Effector memory CD4-positive, alpha-beta T cell (primary cell): ENCODE measurements around the gene ROR2.
"Not testable (repeated sequence)": the region's sequence is repeated elsewhere in the genome, so short reads cannot be mapped to it uniquely, and the experiment has no call there.

ENCODE experiments used
- DNase-seq, 3 donors: peaks; one replicate each; pipeline ENCODE4 v3.0.0-alpha.2; 2020
- H3K27ac ChIP-seq: 2 replicates; pipeline ENCODE4 v1.7.0; 2013; ENCODE audit warnings: mild to moderate bottlenecking, low read length, moderate library complexity; ENCODE audit not compliant: insufficient read depth, poor library complexity, severe bottlenecking
- H3K27me3 ChIP-seq: replicated peaks from 2 replicates; pipeline ENCODE4 v1.7.0; 2013; ENCODE audit warnings: mild to moderate bottlenecking, low read length; ENCODE audit not compliant: insufficient read depth, control insufficient read depth, poor library complexity, severe bottlenecking
- H3K36me3 ChIP-seq: 2 replicates; pipeline ENCODE4 v1.7.0; 2013; ENCODE audit warnings: mild to moderate bottlenecking, low read length, moderate library complexity; ENCODE audit not compliant: control insufficient read depth, insufficient read depth
- H3K4me1 ChIP-seq: 2 replicates; pipeline ENCODE4 v1.7.0; 2013; ENCODE audit warnings: low read length, mild to moderate bottlenecking; ENCODE audit not compliant: control insufficient read depth, insufficient read depth, poor library complexity, severe bottlenecking
- H3K4me3 ChIP-seq: 2 replicates; pipeline ENCODE4 v1.7.0; 2013; ENCODE audit warnings: low read length, low read depth, mild to moderate bottlenecking; ENCODE audit not compliant: insufficient read depth, poor library complexity, severe bottlenecking
- H3K9me3 ChIP-seq: 2 replicates; pipeline ENCODE4 v1.7.0; 2013; ENCODE audit warnings: mild to moderate bottlenecking, low read length, moderate library complexity; ENCODE audit not compliant: control insufficient read depth

ROR2 gene

DNA sequence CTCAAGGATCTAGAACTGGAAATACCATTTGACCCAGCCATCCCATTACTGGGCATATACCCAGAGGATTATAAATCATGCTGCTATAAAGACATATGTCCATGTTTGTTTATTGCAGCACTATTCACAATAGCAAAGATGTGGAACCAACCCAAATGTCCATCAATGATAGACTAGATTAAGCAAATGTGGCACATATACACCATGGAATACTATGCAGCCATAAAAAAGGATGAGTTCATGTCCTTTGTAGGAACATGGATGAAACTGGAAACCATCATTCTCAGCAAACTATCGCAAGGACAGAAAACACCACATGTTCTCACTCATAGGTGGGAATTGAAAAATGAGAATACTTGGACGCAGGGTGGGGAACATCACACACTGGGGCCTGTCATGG, 336.0 kb downstream of the ROR2 start:
- H3K27me3 ChIP-seq, H3K36me3 ChIP-seq, DNase-seq, H3K4me1 ChIP-seq, H3K27ac ChIP-seq, H3K9me3 ChIP-seq, H3K4me3 ChIP-seq: not testable (repeated sequence)

DNA sequence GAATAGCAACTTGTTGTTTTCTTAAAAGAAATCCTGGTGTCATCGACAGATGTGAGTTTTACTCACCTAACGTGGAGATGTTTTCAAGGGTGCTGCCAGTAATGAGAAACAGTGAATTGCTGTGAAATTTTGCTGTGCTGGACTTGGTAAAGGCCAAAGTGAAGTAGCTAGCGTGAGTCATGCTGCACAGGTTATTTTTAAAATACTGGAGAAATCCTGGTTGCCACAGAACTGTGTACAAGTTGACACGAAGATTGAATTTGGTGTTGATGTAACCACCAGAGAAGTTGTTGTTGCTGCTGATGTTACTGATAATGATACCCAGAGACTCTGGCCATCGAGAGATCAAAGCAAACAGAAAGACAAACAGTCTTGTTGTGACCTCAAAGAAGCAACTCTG, 338.4 kb downstream of the ROR2 start:
- Histone ChIP-seq H3K27ac (no peak overlapping the region), H3K4me3 (no peak overlapping the region), H3K27me3 (no peaks in the 10 kb centered on the region), H3K4me1 (no peaks in the 10 kb centered on the region), H3K9me3 (no peaks in the 10 kb centered on the region), H3K36me3 (no peaks in the 10 kb centered on the region)
- no peak for DNase-seq

DNA sequence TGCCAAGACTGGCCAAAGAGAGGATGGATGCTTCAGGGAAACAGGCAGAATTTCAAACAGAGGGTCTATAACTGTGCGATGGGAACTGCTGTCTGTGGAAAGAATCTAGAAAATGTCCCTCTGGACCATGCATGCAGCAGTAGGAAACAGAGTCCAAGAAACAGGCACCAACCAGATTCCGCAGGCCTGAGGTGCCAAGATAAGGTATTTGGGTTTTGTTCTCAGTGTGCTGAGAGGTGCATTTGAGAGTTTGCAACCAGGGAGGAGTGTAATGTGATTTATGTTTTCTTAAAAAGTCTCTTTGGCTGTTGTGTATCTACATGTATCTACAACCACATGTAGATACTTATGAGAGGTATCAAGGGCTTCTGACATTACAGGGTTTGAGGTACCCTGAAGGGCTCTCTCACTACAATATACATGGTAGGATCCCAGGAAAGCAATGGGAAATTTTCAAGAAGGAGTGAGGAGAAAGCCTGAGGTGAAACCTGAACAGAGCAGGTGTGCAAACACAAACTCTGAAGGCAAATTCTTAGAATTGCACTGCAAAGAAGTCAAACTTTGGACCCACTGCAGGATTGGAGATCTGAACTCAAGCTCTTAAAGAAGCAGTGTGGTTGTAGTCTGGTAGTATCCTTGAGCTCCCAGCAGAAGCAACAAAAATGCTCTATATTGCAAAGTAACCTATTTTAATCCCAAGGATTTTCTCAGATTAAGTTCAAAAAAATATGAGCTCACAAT, 343.6 kb downstream of the ROR2 start:
- no peak overlapping the region for H3K27ac ChIP-seq
- H3K9me3 ChIP-seq: no peaks in the 10 kb centered on the region
- no peaks in the 10 kb centered on the region for H3K27me3 ChIP-seq
- H3K36me3 ChIP-seq: no peaks in the 10 kb centered on the region
- DNase-seq: no peak
- no peaks in the 10 kb centered on the region for H3K4me1 ChIP-seq
- H3K4me3 ChIP-seq: no peak overlapping the region

DNA sequence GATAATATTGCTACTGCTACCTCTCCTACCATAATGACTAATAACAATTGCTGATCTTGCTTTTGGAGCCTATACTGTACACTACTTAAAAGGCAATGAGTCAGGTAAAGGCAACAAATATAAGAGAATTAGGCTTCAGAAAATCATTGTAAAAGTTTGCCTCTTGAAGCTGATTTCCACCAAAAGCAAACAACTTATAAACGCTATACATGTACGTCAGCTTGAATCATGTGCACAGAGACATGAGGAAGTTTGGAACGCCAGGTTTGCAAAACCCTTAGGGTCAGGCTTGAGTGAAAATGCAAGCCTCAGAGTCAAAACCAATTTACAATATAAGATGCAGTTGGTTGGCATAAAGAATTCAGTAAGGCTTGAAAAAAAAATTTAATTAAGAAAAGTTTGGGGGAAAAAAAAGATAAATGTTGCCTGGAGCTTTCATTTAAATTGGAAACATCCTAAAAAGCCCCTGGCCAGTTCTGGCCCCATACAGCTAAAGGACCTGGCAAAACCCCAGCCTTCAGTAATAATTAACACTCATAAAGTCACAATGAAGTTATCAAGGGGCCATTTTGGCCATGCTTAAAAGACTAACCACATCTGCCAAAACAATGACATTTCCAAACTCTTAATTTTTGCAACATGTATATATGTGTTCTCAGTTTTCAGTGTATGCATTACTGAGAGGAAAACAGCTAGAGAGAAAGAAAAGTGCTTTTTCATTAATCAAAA, 345.4 kb downstream of the ROR2 start:
- Histone ChIP-seq H3K4me3 (no peak overlapping the region), H3K36me3 (no peaks in the 10 kb centered on the region), H3K27ac (no peak overlapping the region), H3K9me3 (no peaks in the 10 kb centered on the region), H3K4me1 (no peaks in the 10 kb centered on the region), H3K27me3 (no peaks in the 10 kb centered on the region)
- no peak for DNase-seq

DNA sequence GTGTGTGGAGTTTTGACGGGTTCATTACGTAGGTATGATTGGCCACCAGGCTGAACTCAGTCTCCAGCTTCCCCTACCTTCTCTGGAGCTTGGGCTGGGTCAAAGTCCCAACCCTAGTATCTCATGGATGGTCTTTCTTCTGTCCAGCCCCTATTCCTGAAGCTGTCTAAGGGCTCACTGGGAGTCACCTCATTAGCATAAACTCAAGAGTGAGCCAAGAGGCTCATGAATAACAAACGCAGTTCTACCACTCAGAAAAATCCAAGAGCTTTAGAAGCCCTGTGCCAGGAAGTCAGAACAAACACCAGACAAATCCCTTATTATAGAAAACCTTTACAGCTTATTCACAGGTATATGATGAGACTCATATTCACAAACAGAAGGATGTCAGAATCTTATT, 346.1 kb downstream of the ROR2 start:
- H3K4me1 ChIP-seq: no peaks in the 10 kb centered on the region
- no peak for DNase-seq
- no peaks in the 10 kb centered on the region for H3K9me3 ChIP-seq
- no peak overlapping the region for H3K4me3 ChIP-seq
- no peaks in the 10 kb centered on the region for H3K36me3 ChIP-seq
- H3K27ac ChIP-seq: no peak overlapping the region
- H3K27me3 ChIP-seq: no peaks in the 10 kb centered on the region

DNA sequence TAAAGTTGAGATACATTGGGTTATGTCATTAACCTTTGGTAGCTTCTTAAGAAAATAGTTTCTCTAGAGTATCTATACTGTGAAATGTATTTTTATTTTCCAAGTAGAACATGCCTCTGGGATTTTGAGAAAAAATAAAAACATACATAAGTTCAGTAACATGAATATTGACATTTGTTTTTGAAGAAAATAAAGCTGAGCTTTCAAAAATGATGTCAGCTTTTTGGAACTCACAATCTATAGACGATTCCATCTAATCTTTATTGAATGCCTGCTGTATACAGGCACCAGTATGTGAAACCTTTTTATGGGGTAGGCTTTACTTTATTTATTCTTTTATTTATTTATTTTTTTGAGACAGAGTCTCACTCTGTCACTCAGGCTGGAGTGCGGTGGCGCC, 350.5 kb downstream of the ROR2 start:
- no peak for DNase-seq
- Histone ChIP-seq H3K4me3 (no peak overlapping the region), H3K27me3 (no peaks in the 10 kb centered on the region), H3K36me3 (no peaks in the 10 kb centered on the region), H3K27ac (no peak overlapping the region), H3K4me1 (no peaks in the 10 kb centered on the region), H3K9me3 (no peaks in the 10 kb centered on the region)

DNA sequence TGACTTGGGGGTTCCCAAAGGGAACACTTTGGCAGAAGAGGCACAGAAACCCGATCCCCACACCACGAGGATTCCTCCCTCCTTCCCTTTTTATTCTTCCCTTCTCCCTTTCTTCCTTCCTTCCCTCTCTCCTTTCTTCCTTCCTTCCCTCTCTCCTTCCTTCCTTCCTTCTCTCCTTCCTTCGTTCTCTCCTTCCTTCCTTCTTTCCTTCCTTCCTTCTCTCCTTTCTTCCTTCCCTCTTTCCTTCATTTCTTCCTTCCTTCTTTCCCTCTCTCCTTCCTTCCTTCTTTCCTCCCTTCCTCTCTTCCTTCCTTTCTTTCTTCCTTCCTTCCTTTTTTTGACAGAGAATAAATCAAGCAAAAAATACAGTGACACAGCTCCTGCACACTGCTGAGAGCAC, 358.4 kb downstream of the ROR2 start:
- Histone ChIP-seq H3K27me3 (no peaks in the 10 kb centered on the region), H3K27ac (no peak overlapping the region), H3K9me3 (no peaks in the 10 kb centered on the region), H3K36me3 (no peaks in the 10 kb centered on the region), H3K4me3 (no peak overlapping the region), H3K4me1 (no peaks in the 10 kb centered on the region)
- no peak for DNase-seq

DNA sequence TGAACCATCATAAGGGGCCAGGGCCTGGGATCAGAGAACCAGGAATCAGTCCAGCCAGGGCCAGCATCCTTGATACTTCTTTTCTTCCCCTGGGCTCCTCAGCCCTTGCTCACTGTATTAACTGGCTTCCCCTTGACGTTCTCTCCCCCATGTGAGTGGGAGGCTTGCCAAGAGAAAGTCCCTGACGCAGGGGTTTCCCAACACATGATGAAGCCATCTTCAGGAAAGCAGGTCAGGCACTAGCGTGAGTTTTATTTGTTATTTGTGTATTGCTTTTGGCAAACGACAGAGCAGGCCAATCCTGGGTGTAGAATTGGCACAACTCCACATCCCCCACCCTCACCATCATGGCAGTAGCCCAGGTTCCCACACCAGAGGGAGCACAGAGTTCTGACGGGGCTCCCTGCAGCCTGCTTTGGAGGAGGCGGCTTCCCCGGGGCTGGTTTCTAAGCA, 360.9 kb downstream of the ROR2 start:
- Histone ChIP-seq H3K27ac (no peak overlapping the region), H3K27me3 (no peaks in the 10 kb centered on the region), H3K36me3 (no peaks in the 10 kb centered on the region), H3K9me3 (no peaks in the 10 kb centered on the region), H3K4me3 (no peak overlapping the region), H3K4me1 (no peaks in the 10 kb centered on the region)
- DNase-seq: no peak

DNA sequence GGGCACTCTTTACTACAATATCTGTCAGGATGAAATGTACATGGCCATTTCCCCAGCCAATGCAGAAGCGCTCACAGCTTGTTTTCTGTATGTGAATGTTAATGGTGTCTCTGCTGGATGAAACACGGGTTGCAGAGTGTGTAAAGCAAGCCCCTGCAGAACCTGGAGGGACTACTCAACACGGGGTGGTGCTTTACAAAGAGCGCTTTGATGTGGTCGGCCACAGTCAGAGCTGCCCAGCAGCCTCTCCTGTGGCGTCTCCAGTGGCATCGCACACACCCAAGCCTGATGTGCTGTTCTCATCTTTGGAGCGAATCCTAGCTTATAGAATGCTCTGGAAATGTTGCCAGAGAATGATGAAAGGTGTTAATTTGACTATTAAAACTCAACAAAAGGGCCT, 363.7 kb downstream of the ROR2 start:
- no peak for DNase-seq
- no peaks in the 10 kb centered on the region for H3K9me3 ChIP-seq
- H3K27me3 ChIP-seq: no peaks in the 10 kb centered on the region
- no peak overlapping the region for H3K4me3 ChIP-seq
- H3K36me3 ChIP-seq: no peaks in the 10 kb centered on the region
- H3K4me1 ChIP-seq: no peaks in the 10 kb centered on the region
- H3K27ac ChIP-seq: no peak overlapping the region

DNA sequence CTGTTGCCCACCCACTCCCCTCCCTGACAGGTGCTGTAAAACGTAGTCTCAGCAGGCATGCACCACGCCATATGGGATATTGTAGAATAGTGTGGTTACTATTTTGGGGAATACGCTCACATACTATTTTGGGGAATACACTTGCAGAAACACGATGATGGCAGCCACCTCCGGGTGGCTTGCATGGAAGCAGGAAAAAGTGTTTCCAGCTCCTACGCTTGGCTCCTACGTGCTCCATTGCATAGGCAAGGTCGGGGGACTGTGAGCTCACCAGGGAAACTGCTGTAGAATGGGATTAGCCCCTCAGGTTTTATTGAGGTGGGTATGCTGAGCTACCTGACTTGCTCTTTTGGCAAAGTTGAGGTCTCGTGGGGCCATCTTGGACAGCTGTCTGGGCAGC, 366.1 kb downstream of the ROR2 start:
- no peak for DNase-seq
- Histone ChIP-seq H3K36me3 (no peaks in the 10 kb centered on the region), H3K27me3 (no peaks in the 10 kb centered on the region), H3K9me3 (no peaks in the 10 kb centered on the region), H3K27ac (no peak overlapping the region), H3K4me3 (no peak overlapping the region), H3K4me1 (no peaks in the 10 kb centered on the region)
